Measurements from ENCODE around the gene PIK3R6.

DNA sequence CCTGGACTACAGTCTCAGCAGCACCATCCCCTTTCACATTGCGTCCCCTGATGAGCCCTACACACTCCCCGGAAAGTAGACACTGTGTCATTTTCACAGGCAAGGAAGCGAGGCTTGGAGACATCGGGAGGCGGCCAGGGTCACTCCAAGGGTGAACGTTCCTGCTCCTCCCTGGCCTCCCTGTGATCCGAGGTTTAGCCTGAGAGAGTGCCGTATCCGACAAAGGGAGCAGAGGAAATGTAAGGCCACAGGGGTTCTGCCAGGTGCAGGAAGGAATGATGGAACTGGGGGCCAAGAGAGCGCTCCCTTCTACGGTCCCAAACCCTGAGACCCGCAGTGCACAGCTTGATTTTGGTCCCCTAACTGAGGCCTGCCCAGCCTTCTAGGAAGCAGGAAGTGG lies 8.0 kb upstream of the PIK3R6 start:
- TF ChIP-seq, protein P1, sequence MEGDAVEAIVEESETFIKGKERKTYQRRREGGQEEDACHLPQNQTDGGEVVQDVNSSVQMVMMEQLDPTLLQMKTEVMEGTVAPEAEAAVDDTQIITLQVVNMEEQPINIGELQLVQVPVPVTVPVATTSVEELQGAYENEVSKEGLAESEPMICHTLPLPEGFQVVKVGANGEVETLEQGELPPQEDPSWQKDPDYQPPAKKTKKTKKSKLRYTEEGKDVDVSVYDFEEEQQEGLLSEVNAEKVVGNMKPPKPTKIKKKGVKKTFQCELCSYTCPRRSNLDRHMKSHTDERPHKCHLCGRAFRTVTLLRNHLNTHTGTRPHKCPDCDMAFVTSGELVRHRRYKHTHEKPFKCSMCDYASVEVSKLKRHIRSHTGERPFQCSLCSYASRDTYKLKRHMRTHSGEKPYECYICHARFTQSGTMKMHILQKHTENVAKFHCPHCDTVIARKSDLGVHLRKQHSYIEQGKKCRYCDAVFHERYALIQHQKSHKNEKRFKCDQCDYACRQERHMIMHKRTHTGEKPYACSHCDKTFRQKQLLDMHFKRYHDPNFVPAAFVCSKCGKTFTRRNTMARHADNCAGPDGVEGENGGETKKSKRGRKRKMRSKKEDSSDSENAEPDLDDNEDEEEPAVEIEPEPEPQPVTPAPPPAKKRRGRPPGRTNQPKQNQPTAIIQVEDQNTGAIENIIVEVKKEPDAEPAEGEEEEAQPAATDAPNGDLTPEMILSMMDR (conservative IDR thresholded peaks at IDR 0.05; ENCODE audit: low read length), result no peak
- no peak for TF ChIP-seq EZH2phosphoT487 (IDR thresholded peaks at IDR 0.05; ENCODE audit: borderline replicate concordance)
